CD4-positive, alpha-beta T cell treated with Interleukin-12 subunit alpha and Interleukin-12 subunit beta, for 1 hour (primary cell): ENCODE measurements around the gene TSC22D1.

ENCODE experiments used
- DNase-seq: peaks from one replicate; pipeline ENCODE4 v3.0.0-alpha.2; 2020

TSC22D1 gene

GRCh38 chr13:44449999-44450821 is 125.9 kb downstream of the TSC22D1 start:
- no peak for DNase-seq

GRCh38 chr13:44448875-44449274 is 127.3 kb downstream of the TSC22D1 start:
- no peak for DNase-seq

DNA sequence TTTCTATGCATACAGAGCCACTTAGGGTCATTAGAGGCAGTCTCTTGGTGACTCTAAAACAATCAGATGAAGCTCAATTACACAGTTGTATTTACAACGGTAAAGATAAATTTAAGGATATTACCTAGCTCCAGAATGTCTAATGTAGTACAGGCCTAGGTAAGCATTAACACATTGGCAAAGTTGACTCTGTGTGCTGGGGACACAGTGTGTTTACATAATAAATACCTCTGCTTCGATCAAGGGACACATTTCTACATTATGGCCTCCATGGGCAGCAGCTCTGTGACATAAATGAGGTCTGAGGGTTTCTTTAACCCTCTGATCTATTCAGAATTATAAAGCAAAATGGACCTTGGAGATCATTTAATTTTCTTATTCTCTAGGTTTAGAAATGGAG is 127.8 kb downstream of the TSC22D1 start:
- DNase-seq: no peak

DNA sequence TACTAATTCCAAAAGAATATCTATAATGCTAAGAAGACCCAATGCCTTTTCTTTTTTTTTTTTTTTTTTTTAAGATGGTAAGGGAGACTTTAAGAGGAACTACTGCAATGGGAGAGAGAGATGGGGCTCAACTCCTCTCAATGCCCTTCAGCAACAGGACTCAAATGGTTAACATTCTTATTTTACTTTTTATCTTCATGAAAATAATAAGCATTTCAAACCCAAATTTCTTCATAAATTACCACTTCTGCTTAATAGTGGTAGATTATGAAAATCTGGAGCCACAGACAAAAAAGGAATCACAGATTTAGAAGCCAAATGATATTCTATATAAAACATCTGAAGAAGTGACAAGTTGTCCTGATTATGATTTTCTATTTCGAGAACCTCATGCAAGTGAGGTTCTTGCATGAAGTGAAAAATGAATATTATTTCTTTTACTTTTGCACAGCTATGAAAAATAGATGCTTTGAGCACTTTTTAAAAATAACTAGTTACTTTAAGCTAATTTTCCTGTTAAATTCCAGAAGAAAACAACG is 128.3 kb downstream of the TSC22D1 start:
- no peak for DNase-seq

- DNase-seq: no peak
Measured at GRCh38 chr13:44440046-44440608, 136.0 kb downstream of the TSC22D1 start.

DNA sequence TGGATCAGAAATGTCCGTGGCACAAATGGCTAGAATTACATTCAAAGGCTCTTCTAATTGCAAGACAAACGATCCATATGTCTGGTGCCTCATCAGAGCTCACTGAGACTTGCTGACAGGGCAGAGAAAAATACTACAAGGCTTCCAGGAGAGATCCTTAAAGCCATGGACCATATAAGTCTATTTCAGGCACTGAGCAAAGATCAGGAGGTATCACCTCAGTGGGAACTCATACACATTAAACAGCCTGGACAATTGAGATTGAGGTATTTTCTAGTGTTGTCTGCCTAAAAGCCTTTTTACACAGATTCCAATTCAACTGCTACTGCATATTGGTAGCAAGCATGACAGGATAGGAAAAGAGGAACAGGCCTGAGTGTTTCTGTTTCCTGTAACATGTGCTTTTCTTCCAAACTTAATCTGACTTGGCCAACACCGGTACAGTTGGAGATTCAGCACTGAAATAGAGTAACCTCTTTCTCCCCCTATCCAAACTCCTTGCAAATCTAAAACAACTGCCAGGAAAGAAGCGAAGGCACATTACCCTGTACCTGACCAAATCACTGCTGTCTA is 136.6 kb downstream of the TSC22D1 start:
- no peak for DNase-seq

DNA sequence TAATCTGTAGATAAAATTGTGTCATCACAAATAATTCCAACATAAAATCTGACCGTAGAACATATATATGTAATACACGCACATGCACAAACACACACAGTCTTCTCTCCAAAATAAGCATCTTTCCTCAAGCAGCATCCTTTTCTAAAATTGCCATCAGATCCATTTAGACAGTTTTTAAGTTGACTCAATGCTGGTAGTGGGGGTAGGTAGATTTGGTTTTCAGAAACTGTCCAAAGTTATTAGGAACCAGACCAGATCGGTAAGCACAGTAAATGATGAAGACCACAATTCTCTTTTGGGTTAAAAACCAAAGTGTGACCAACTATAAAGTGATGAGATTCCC is 137.9 kb downstream of the TSC22D1 start:
- DNase-seq: no peak

GRCh38 chr13:44437356-44438233 is 138.5 kb downstream of the TSC22D1 start:
- DNase-seq: peak; percentile 62

DNA sequence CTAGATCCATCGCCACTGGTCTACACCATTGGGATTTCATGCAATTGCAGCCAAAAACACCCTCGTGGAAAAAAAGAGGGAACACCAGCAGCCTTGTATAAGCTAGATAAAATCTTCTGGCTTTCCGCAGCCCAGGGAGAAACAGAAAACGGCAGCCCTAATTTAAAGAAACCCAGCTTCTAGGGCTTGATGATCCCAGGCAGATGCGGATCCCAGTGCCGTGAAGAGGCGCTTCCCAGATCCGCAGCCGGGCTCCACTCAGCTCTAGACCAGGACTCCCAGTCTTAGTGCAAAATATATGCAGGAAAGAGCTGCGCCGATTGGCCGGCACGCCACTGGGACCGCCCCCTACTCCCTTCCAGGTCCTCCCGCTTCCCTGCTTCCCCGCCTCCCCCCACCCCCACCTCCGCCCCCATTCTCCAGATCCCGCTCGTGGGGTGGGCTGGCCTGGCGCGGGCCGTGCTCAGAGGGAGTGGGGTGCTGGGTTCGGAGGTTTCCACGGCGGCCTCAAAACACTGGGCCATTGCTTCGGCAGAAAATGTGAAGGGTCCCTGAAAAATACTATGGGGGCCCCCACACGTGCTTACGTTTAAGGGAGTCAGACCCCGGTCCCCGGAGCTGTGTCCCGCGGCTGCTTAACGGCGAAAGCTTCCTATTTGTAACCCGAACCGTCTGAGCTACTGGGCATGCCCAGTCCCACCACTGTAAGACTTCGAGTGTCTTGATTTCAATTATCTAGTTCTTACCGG is 139.4 kb downstream of the TSC22D1 start:
- peak; percentile 45 for DNase-seq

GRCh38 chr13:44435919-44436510 is 140.1 kb downstream of the TSC22D1 start:
- no peak for DNase-seq

GRCh38 chr13:44435142-44435918 is 140.8 kb downstream of the TSC22D1 start:
- DNase-seq: peak; percentile 94

GRCh38 chr13:44434766-44435141 is 141.4 kb downstream of the TSC22D1 start:
- no peak for DNase-seq

DNA sequence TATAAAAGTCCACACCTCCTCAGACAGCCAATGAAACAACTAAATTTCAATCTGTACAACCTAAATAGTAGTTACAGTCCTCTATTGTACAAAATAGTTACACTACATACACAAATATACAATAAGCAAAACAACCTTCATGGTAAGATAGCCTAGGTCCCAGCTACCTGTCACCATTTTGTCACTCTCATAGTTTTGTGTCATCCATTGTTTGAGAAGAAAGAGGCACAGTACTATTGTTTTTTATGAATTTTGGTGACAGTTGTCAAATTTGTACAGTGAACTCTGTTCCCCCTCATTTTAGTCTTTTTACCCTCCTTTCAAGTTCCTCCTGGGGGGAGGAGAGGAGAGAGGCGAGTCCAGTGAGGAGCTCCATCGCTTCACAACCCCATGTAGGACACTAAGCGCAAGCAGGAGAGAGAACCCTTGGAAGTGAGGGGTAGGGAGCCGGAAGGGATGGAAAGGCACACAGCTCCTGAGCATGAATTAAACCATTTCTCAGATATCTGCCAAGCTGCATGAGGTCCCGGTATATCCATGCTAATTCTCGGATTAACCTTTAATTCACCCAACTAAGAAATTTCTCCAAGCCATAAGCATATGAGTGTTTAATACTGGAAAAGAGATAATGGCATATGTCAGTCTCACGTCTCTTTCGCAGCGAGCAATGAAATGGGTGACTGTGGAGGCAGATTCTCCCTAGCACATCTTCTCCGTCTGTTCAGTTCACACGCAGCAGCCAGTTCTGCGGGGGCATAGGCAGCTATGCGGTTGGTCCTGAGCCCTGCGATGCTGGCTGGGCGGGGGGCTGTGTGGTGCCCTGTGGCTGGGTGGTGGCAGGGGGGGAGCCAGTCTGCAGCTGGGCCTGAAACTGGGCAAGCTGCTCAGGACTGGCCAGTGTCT is 142.0 kb downstream of the TSC22D1 start:
- no peak for DNase-seq

DNA sequence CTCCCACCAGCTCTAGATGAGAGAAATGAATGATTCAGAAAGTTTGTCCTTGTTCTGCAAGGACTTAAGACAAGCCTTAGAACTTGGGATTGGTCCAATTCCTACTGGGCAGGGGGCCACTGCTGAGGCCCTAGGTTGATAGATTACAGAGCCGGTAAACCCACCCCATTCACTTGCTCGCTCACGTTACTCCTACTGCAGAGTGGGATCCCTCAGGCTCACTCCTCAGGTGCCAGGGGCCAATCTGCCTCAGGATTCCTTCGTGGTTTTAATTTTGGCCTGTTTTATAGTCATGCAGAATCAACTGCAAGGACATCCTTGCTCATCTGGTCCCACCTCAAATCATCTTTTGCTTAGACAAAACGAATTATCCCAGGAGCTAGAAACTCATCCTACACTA is 143.5 kb downstream of the TSC22D1 start:
- no peak for DNase-seq

GRCh38 chr13:44431150-44431549 is 145.0 kb downstream of the TSC22D1 start:
- no peak for DNase-seq

DNA sequence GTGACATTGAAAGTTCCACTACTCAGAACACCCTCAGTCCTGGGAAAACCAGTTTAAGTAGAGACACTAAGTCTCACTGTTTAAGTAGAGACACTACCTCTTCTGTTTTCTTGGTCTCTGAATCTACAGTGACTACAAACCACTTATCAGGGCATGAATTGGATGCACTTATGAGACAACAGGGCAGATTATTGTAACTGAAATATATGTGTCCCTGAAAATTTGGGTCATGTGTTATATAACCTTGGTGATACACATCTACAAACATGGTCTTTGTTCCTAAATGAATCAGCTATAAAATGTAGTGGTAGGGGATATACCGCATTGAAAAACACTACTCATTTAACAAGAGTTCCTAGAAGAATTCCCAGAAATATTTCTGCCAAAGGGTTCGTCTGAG is 146.8 kb downstream of the TSC22D1 start:
- DNase-seq: no peak

GRCh38 chr13:44426461-44426860 is 149.7 kb downstream of the TSC22D1 start:
- no peak for DNase-seq

- no peak for DNase-seq
Measured at GRCh38 chr13:44425815-44426078, 150.4 kb downstream of the TSC22D1 start.

DNA sequence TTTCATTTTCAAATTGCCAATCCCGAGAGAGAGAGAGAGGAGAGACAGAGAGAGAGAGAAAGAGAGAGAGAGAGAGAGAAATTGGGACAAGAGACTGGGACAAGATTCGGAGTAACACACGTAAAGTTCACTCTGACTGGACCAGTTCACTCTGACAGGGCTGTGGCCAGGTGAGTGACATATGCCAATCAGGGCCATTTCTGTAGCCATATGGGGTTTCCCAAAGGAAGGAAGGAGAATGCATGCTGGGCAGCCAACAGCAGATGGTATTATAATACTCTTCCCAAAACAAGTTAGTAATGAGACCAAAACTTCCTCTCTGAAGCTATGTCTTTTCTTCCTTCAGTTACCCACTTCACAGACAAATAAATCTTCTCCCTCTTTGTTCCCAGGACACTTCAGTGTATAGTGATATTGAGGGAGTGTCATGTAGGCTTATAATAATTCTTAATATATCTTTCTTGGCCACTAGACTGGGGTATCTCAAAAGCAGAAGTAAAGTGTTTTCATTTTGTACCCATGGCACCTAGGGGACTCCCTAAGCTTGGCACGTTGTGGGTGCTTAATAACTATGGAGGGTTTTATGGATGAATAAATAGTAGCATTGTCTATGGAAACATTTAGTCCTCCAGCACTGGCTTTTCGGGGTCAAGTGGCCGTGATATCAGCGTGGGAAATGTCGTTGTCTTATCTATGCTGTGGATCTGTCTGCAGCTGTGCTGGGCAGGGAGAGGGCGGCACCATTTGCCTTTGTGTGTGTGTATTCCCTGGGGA is 150.9 kb downstream of the TSC22D1 start:
- no peak for DNase-seq

DNA sequence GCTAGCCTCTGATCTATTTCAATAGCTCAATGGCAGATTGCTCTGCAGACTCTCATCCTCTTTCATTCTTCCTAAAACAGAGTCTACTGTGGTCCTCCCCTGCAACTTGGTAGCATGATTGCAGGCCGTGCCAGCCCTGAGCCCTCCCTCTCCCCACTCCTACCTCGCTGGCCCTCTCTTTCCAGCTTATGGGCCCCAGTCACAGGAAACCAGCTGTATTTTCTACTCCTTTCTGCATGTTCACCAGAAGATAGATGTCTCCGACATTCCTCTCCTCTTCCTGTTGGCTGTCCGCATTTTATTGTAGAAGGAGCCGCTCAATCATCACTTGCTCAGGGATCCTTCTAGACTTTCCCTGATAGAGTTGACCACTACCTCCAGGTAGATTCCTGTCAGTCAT is 152.3 kb downstream of the TSC22D1 start:
- DNase-seq: no peak
